IMR-90 (cell line): Measurements from ENCODE around the gene PLPP1. TPM values are rescaled to one million over a fixed set of nuclear protein-coding genes. Genes with fewer than 3 reads are reported as not detected.

Source experiments
- ATAC-seq: fragments of 200-7000 bp; cut with Tn5 transposase; 2 replicates; pipeline ENCODE4 v1.9.1; 2020; ENCODE audit warnings: low read depth, mild to moderate bottlenecking, moderate library complexity
- BruUV-seq: library from RNA; stranded (reverse); fragments of 400-500 nt; replicated peaks from 2 replicates; lab custom pipeline; 2021; lab: Mats Ljungman, UMichigan
- CTCF ChIA-PET: fragments of 300-600 bp; formaldehyde crosslinking; extraction: SDS; loops from one replicate; lab custom pipeline; 2021; ENCODE audit warnings: antibody characterized with exemption; lab: Yijun Ruan, JAX
- POLR2A ChIA-PET: fragments of 300-600 bp; sonication (Branson Sonifier 250); formaldehyde crosslinking; loops from one replicate; lab custom pipeline; 2022; ENCODE audit warnings: antibody characterized with exemption; ENCODE audit not compliant: unreplicated experiment; lab: Charles Lee
- DNase-seq: peaks from one replicate; pipeline ENCODE4 v3.0.0; 2013
- H2AFZ ChIP-seq: replicated peaks from 2 replicates; pipeline ENCODE3; 2013; ENCODE audit warnings: low read length, mild to moderate bottlenecking; ENCODE audit not compliant: poor library complexity
- H2AK5ac ChIP-seq: 2 replicates; pipeline ENCODE4 v1.6.1; 2013; ENCODE audit warnings: low read depth, low read length, inconsistent platforms
- H2AK9ac ChIP-seq: replicated peaks from 2 replicates; pipeline ENCODE3; 2013; ENCODE audit warnings: mild to moderate bottlenecking, low read depth, low read length, moderate library complexity; ENCODE audit not compliant: poor library complexity
- H2BK120ac ChIP-seq: 2 replicates; pipeline ENCODE4 v1.6.1; 2013; ENCODE audit warnings: low read depth, low read length, inconsistent platforms
- H2BK15ac ChIP-seq: 3 replicates; pipeline ENCODE4 v1.6.1; 2013; ENCODE audit warnings: low read depth, low read length, inconsistent platforms
- H2BK20ac ChIP-seq: 2 replicates; pipeline ENCODE4 v1.6.1; 2013; ENCODE audit warnings: low read depth, mild to moderate bottlenecking, inconsistent platforms, low read length, moderate library complexity
- H2BK5ac ChIP-seq: 2 replicates; pipeline ENCODE4 v1.6.1; 2013; ENCODE audit warnings: mild to moderate bottlenecking, low read depth, low read length, inconsistent platforms; ENCODE audit not compliant: poor library complexity, severe bottlenecking
- H3K14ac ChIP-seq: replicated peaks from 2 replicates; pipeline ENCODE4 v1.6.1; 2013; ENCODE audit warnings: low read depth, low read length, inconsistent platforms
- H3K18ac ChIP-seq: 2 replicates; pipeline ENCODE4 v1.6.1; 2013; ENCODE audit warnings: low read depth, low read length, control low read depth
- H3K23ac ChIP-seq: 2 replicates; pipeline ENCODE4 v1.6.1; 2013; ENCODE audit warnings: low read depth, low read length, inconsistent platforms
- H3K27ac ChIP-seq: 2 replicates; pipeline ENCODE4 v1.5.1; 2013; ENCODE audit warnings: mild to moderate bottlenecking, control low read depth, low read length; ENCODE audit not compliant: insufficient read depth
- H3K27me3 ChIP-seq: 2 replicates; pipeline ENCODE4 v1.6.1; 2013; ENCODE audit warnings: low read length; ENCODE audit not compliant: control insufficient read depth, insufficient read depth
- H3K36me3 ChIP-seq: 2 replicates; pipeline ENCODE4 v1.6.1; 2013; ENCODE audit warnings: low read length, mixed read lengths; ENCODE audit not compliant: control insufficient read depth, insufficient read depth
- H3K4ac ChIP-seq: 2 replicates; pipeline ENCODE4 v1.6.1; 2013; ENCODE audit warnings: low read depth, low read length, inconsistent platforms
- H3K4me1 ChIP-seq: 2 replicates; pipeline ENCODE4 v1.6.1; 2013; ENCODE audit warnings: low read length, mixed read lengths; ENCODE audit not compliant: control insufficient read depth, insufficient read depth
- H3K4me2 ChIP-seq: 2 replicates; pipeline ENCODE4 v1.6.1; 2013; ENCODE audit warnings: low read depth, mild to moderate bottlenecking, control low read depth, low read length, moderate library complexity
- H3K4me3 ChIP-seq: 2 replicates; pipeline ENCODE4 v1.5.1; 2013; ENCODE audit warnings: low read depth, mild to moderate bottlenecking, control low read depth, low read length, moderate library complexity; ENCODE audit not compliant: insufficient read depth
- H3K56ac ChIP-seq: 2 replicates; pipeline ENCODE4 v1.6.1; 2013; ENCODE audit warnings: low read length, inconsistent platforms; ENCODE audit not compliant: insufficient read depth; ENCODE audit errors: extremely low read depth
- H3K79me1 ChIP-seq, 2 experiments: 2 replicates each; pipeline ENCODE4 v1.6.1; 2013; ENCODE audit warnings: low read length in 2 of 2, inconsistent platforms in 1 of 2, low read depth in 1 of 2
- H3K9ac ChIP-seq: 2 replicates; pipeline ENCODE4 v1.6.1; 2013; ENCODE audit warnings: low read depth, low read length, control low read depth
- H3K9me1 ChIP-seq: 2 replicates; pipeline ENCODE4 v1.6.1; 2013; ENCODE audit warnings: low read length, inconsistent platforms; ENCODE audit not compliant: insufficient read depth
- H3K9me3 ChIP-seq: 2 replicates; pipeline ENCODE4 v1.6.1; 2013; ENCODE audit warnings: low read length; ENCODE audit not compliant: control insufficient read depth, insufficient read depth
- H4K20me1 ChIP-seq: 2 replicates; pipeline ENCODE4 v1.6.1; 2013; ENCODE audit warnings: low read length, inconsistent platforms; ENCODE audit not compliant: insufficient read depth
- H4K5ac ChIP-seq: 2 replicates; pipeline ENCODE4 v1.6.1; 2013; ENCODE audit warnings: mild to moderate bottlenecking, low read depth, low read length, control low read depth
- H4K8ac ChIP-seq, 2 experiments: 2 replicates each; pipeline ENCODE4 v1.6.1; 2013; ENCODE audit warnings: low read depth in 2 of 2, low read length in 2 of 2, control low read depth in 1 of 2, inconsistent platforms in 1 of 2
- H4K91ac ChIP-seq: 2 replicates; pipeline ENCODE4 v1.6.1; 2013; ENCODE audit warnings: low read depth, low read length, inconsistent platforms; ENCODE audit not compliant: insufficient read depth
- BHLHE40 ChIP-seq: fragments of 150-350 bp; IDR thresholded peaks from 2 replicates; pipeline ENCODE4 v1.6.1; 2016; ENCODE audit warnings: mild to moderate bottlenecking, low read depth, low read length
- CEBPB ChIP-seq: IDR thresholded peaks from 2 replicates; pipeline ENCODE4 v1.6.1; 2012; ENCODE audit warnings: low read depth, low read length, improper control_type of control experiment
- FOS ChIP-seq: fragments of 150-350 bp; IDR thresholded peaks from 2 replicates; pipeline ENCODE4 v1.6.1; 2016; ENCODE audit warnings: low read depth, low read length
- MAZ ChIP-seq: IDR thresholded peaks from 2 replicates; pipeline ENCODE4 v1.6.1; 2012; ENCODE audit warnings: low read depth, mild to moderate bottlenecking, low read length, improper control_type of control experiment, moderate library complexity, borderline replicate concordance
- MXI1 ChIP-seq: IDR thresholded peaks from 2 replicates; pipeline ENCODE4 v1.6.1; 2012; ENCODE audit warnings: low read depth, mild to moderate bottlenecking, low read length, moderate library complexity, borderline replicate concordance
- NFE2L2 ChIP-seq: fragments of 150-350 bp; IDR thresholded peaks from 2 replicates; pipeline ENCODE4 v1.6.1; 2016; ENCODE audit warnings: low read depth, mild to moderate bottlenecking, low read length
- POLR2A ChIP-seq: IDR thresholded peaks from 2 replicates; pipeline ENCODE4 v1.6.1; 2012; ENCODE audit warnings: mild to moderate bottlenecking, low read depth, low read length
- RAD21 ChIP-seq: IDR thresholded peaks from 2 replicates; pipeline ENCODE4 v1.6.1; 2012; ENCODE audit warnings: low read length, improper control_type of control experiment
- RCOR1 ChIP-seq: IDR thresholded peaks from 2 replicates; pipeline ENCODE4 v1.6.1; 2012; ENCODE audit warnings: mild to moderate bottlenecking, low read length, improper control_type of control experiment; ENCODE audit not compliant: insufficient replicate concordance
- RFX5 ChIP-seq: IDR thresholded peaks from 2 replicates; pipeline ENCODE4 v1.8.0; 2012; ENCODE audit warnings: low read depth, mild to moderate bottlenecking, low read length, moderate library complexity
- SMC3 ChIP-seq: fragments of 150-350 bp; IDR thresholded peaks from 2 replicates; pipeline ENCODE4 v1.6.1; 2016; ENCODE audit warnings: low read depth, mild to moderate bottlenecking, antibody characterized with exemption, low read length, moderate library complexity
- WGBS, 2 experiments: methylation state at CpG; one replicate each; pipeline versions ENCODE4 v1.1.5 to v1.1.7; 2013; ENCODE audit warnings: missing lambda C conversion rate in 2 of 2; ENCODE audit not compliant: insufficient read length in 1 of 2; ENCODE audit errors: extremely low coverage in 2 of 2; 5-methylcytosine and 5-hydroxymethylcytosine counted together
- dilution Hi-C: fragments of 300-500 bp; cut with HindIII; formaldehyde crosslinking; loops from one replicate; pipeline ENCODE4 v1.14.3; 2018; ENCODE audit warnings: low sequenced_read_pairs; ENCODE audit not compliant: unreplicated experiment
- in situ Hi-C: fragments of 300-500 bp; cut with MboI; formaldehyde crosslinking; loops from 3 replicates; pipeline ENCODE4 v1.14.3; 2019; ENCODE audit warnings: low sequenced_read_pairs, inconsistent platforms, mixed read lengths
- intact Hi-C: fragments of 100-400 bp; cut with micrococcal nuclease; formaldehyde crosslinking; loops from 2 replicates; pipeline ENCODE4 v1.10.0; 2022
- polyA plus RNA-seq, 3 experiments: library from polyadenylated mRNA; depleted of rRNA; stranded (reverse); fragments of >200 nt; gene quantifications; 2 replicates each; pipeline ENCODE4 v1.2.3, GENCODE V29; 2012; ENCODE audit warnings: low replicate concordance in 1 of 3
- total RNA-seq: library from RNA; depleted of rRNA; stranded (reverse); fragments of >200 nt; gene quantifications from 2 replicates; pipeline ENCODE4 v1.2.3, GENCODE V29; 2012
- TF ChIP-seq, protein P1 (sequence below): fragments of 150-350 bp; IDR thresholded peaks from 2 replicates; pipeline ENCODE4 v1.6.1; 2017; ENCODE audit warnings: mild to moderate bottlenecking, antibody characterized with exemption, low read length, low read depth
- TF ChIP-seq, protein P2 (sequence below): conservative IDR thresholded peaks from 2 replicates; pipeline ENCODE4 v1.5.1; 2012; ENCODE audit warnings: mild to moderate bottlenecking, low read depth, low read length, improper control_type of control experiment

The PLPP1 gene
- total and polyA plus RNA-seq, 2 of the 4 experiments (the other 2 are of a cell fraction), result 19.2 to 21.3 TPM

GRCh38 chr5:55534436-55535198 is at the start of gene PLPP1 (continued):
- TF ChIP-seq, protein P1, sequence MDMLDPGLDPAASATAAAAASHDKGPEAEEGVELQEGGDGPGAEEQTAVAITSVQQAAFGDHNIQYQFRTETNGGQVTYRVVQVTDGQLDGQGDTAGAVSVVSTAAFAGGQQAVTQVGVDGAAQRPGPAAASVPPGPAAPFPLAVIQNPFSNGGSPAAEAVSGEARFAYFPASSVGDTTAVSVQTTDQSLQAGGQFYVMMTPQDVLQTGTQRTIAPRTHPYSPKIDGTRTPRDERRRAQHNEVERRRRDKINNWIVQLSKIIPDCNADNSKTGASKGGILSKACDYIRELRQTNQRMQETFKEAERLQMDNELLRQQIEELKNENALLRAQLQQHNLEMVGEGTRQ, result no peak
- TF ChIP-seq MAZ (peak; percentile 88; the same call in 1 of the 2 replicates), RAD21 (no peak; the same call in 1 of the 2 replicates), SMC3 (no peak), POLR2A (peak; percentile 72)

DNA sequence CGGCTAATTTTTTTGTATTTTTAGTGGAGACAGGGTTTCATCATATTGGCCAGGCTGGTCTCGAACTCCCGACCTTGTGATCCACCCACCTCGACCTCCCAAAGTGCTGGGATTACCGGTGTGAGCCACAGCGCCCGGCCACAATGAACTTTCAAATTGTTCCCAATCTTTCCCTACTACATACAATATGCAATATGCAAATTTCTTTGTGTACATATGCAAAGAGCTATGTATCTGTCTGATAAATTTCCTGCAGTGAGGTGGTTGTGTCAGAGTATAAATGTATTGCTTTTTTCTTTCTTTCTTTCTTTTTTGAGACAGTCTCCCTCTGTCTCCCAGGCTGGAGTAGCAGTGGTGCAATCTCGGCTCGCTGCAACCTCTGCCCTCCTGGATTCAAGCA is 48.8 kb upstream of the PLPP1 start:
- H3K56ac ChIP-seq, result no peak overlapping the region
- no peaks in the 10 kb centered on the region for H3K9me3 ChIP-seq
- no TSS peak for BruUV-seq
- H2AK5ac ChIP-seq, result no peak overlapping the region
- H4K20me1 ChIP-seq, result no peaks in the 10 kb centered on the region
- in situ Hi-C loops, result no loop called here
- no peaks in the 10 kb centered on the region for H3K36me3 ChIP-seq
- no peak overlapping the region for H2BK120ac ChIP-seq
- no peak overlapping the region for H3K4me3 ChIP-seq
- H2AFZ ChIP-seq, result no peak overlapping the region
- no peak overlapping the region for H3K4me2 ChIP-seq
- dilution Hi-C loops, result no loop called here
- H2BK20ac ChIP-seq, result no peak overlapping the region
- peaks cover 9% of the 10 kb centered on the region; the same call in 1 of the 2 replicates for H3K4me1 ChIP-seq
- H3K18ac ChIP-seq, result no peak overlapping the region; the same call in 1 of the 2 replicates
- H2AK9ac ChIP-seq, result no peak overlapping the region
- intact Hi-C loops, result no loop called here
- CTCF ChIA-PET, result interaction anchor here (1.0 kb wide), 1 partner anchor 17 kb away, joined by 3 read pairs; no protein-coding TSS in a partner anchor
- no peaks in the 10 kb centered on the region for H3K27me3 ChIP-seq
- H2BK5ac ChIP-seq, result no peak overlapping the region
- no CpG with 5 or more reads among the region's 9 CpGs for WGBS, 2 experiments
- no peak overlapping the region for H3K14ac ChIP-seq
- no peak overlapping the region for H3K4ac ChIP-seq
- H3K9ac ChIP-seq, result no peak overlapping the region
- peaks cover 7% of the 10 kb centered on the region; the same call in 1 of the 2 replicates for H3K9me1 ChIP-seq
- POLR2A ChIA-PET, result no interaction called here
- H4K8ac ChIP-seq, result no peak overlapping the region
- H4K5ac ChIP-seq, result no peak overlapping the region; the same call in 1 of the 2 replicates
- H3K79me1 ChIP-seq, result no peaks in the 10 kb centered on the region
- H4K91ac ChIP-seq, result no peak overlapping the region
- no peak overlapping the region for H2BK15ac ChIP-seq
- no peak overlapping the region for H3K23ac ChIP-seq
- H3K27ac ChIP-seq, result no peak overlapping the region
- DNase-seq (no peak), ATAC-seq (no peak)
- TF ChIP-seq FOS (no peak), NFE2L2 (no peak), SMC3 (no peak), POLR2A (no peak), MAZ (no peak), BHLHE40 (no peak), MXI1 (no peak), RAD21 (no peak), CEBPB (no peak), RCOR1 (no peak), RFX5 (no peak)
- TF ChIP-seq, protein P2, sequence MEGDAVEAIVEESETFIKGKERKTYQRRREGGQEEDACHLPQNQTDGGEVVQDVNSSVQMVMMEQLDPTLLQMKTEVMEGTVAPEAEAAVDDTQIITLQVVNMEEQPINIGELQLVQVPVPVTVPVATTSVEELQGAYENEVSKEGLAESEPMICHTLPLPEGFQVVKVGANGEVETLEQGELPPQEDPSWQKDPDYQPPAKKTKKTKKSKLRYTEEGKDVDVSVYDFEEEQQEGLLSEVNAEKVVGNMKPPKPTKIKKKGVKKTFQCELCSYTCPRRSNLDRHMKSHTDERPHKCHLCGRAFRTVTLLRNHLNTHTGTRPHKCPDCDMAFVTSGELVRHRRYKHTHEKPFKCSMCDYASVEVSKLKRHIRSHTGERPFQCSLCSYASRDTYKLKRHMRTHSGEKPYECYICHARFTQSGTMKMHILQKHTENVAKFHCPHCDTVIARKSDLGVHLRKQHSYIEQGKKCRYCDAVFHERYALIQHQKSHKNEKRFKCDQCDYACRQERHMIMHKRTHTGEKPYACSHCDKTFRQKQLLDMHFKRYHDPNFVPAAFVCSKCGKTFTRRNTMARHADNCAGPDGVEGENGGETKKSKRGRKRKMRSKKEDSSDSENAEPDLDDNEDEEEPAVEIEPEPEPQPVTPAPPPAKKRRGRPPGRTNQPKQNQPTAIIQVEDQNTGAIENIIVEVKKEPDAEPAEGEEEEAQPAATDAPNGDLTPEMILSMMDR, result no peak
